Fibroblast of villous mesenchyme (primary cell): ENCODE data around the gene OR51M1. TPM values are rescaled to one million over a fixed set of nuclear protein-coding genes. Genes with fewer than 3 reads are reported as not detected.

Experiments used
- DNase-seq: peaks from one replicate; pipeline ENCODE4 v3.0.0-alpha.2; 2010; ENCODE audit warnings: low read depth
- H3K4me3 ChIP-seq: 2 replicates; pipeline ENCODE4 v1.5.1; 2011; ENCODE audit warnings: low read depth, mild to moderate bottlenecking, low read length
- CTCF ChIP-seq: IDR thresholded peaks from 2 replicates; pipeline ENCODE4 v1.5.1; 2012; ENCODE audit warnings: low read depth, mild to moderate bottlenecking, low read length; ENCODE audit not compliant: insufficient read depth
- total RNA-seq: library from RNA; depleted of rRNA; stranded (reverse); fragments of >200 nt; gene quantifications from 2 replicates; pipeline ENCODE4 v1.2.3, GENCODE V29; 2012

The OR51M1 gene
- total RNA-seq, 1 donor, result not detected

- no peak overlapping the region for H3K4me3 ChIP-seq
- peak; percentile 4 for TF ChIP-seq CTCF
- no peak for DNase-seq
Observed at GRCh38 chr11:5390210-5390609, 6.6 kb downstream of the OR51M1 start.

- no peak for DNase-seq
- TF ChIP-seq CTCF, result no peak
- no peak overlapping the region for H3K4me3 ChIP-seq
Observed at GRCh38 chr11:5394091-5394490, 10.5 kb downstream of the OR51M1 start.

GRCh38 chr11:5398936-5399335, 15.3 kb downstream of the OR51M1 start:
- TF ChIP-seq CTCF, result no peak
- DNase-seq, result no peak

GRCh38 chr11:5405173-5405572, 21.6 kb downstream of the OR51M1 start:
- H3K4me3 ChIP-seq, result no peak overlapping the region
- no peak for DNase-seq
- no peak for TF ChIP-seq CTCF

More at GRCh38 chr11:5398936-5399335, 15.3 kb downstream of the OR51M1 start:
- H3K4me3 ChIP-seq, result no peak overlapping the region

- DNase-seq, result no peak
- no peak for TF ChIP-seq CTCF
- no peak overlapping the region for H3K4me3 ChIP-seq
Observed at GRCh38 chr11:5420993-5421392, 37.4 kb downstream of the OR51M1 start.

GRCh38 chr11:5421811-5422210, 38.2 kb downstream of the OR51M1 start, which contains the start of gene OR51Q1:
TSS of gene OR51Q1 (plus strand) at chr11:5422111. CDS start at chr11:5422201, 90 bp downstream.
- no peak for TF ChIP-seq CTCF
- no peak for DNase-seq
- no peak within 1 kb of the TSS for H3K4me3 ChIP-seq

GRCh38 chr11:5423131-5423530, 39.5 kb downstream of the OR51M1 start:
- DNase-seq, result no peak
- no peak overlapping the region for H3K4me3 ChIP-seq
- no peak for TF ChIP-seq CTCF
